Measurements from ENCODE around the gene ZNF512B.

The ZNF512B gene

DNA sequence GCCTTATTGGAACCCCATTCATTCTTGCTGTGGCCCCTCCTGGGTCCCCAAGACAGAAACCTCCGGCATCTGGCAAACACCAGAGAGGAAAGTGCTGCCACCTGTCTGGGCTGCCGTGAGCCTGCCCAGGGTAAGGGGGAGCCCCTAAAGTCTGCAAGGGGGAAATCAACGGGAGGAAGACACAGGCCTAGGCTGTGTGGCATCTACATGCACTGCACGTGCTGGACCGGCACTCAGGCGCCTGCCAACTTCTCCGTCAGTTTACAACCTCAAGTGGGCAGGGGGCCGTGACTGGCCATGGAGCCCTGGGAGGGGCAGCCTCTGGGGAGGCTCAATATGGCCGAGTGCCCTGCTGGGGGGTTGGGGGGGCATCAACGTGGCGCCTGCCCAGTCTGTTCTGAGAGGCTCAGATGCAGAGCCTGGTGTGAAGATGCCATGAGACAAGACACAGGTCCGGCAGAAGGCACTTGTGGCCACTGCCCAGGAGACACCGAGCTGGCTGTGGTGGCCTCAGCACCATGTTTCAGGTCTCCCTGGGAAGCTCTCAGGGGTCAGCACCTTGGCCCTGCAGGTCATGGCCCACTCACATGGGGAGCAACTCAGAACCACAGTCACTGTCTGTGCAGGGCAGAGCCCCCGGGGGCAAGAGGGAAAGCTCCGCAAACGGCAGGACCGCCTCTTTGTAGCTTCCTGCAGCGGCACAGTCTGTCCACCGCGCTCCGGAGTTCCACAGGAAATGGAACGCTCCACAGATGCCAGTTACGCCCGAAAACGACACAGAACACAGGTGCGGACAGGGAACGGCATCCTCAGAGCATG, 21.9 kb downstream of the ZNF512B start:
- DNase-seq = peak in 2 of 4 experiments; percentile 30 to 41

GRCh38 chr20:63946986-63947637, 22.6 kb downstream of the ZNF512B start:
- DNase-seq = no peak

GRCh38 chr20:63945921-63946920, 23.5 kb downstream of the ZNF512B start:
- DNase-seq = no peak

DNA sequence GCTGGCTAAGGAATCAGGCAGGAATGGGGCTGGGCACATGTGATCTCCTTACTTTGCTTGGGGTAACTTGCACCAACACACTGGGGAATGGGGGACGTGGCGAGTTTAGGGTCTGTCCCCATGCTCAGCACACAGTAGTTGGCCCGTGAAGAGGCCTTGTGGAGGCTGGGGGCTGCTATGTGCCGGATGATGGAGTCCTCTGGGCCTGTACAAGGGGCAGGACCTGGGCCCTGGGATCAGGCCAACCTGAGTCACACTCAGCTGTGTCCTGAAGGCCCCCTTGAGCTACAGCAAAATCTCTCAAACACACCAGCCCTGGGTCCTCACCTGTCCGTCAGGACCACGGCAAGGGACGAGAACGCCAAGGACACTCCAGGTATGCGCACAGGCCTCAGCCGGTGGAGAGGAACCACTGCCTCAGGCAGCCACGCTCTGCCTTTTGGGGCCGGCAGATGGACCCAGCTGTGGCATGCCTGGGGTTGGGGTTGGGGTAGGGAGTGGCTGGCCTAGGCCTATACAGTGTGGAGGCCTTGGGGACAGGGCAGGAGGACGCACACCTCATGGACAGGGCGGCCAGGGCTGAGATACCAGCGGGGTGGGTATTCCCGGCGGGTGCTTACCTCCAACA, 24.6 kb downstream of the ZNF512B start:
- DNase-seq = no peak

- no peak for DNase-seq
Measured at GRCh38 chr20:63944078-63944941, 25.4 kb downstream of the ZNF512B start.

GRCh38 chr20:63943808-63944077, 26.0 kb downstream of the ZNF512B start:
- DNase-seq = no peak

DNA sequence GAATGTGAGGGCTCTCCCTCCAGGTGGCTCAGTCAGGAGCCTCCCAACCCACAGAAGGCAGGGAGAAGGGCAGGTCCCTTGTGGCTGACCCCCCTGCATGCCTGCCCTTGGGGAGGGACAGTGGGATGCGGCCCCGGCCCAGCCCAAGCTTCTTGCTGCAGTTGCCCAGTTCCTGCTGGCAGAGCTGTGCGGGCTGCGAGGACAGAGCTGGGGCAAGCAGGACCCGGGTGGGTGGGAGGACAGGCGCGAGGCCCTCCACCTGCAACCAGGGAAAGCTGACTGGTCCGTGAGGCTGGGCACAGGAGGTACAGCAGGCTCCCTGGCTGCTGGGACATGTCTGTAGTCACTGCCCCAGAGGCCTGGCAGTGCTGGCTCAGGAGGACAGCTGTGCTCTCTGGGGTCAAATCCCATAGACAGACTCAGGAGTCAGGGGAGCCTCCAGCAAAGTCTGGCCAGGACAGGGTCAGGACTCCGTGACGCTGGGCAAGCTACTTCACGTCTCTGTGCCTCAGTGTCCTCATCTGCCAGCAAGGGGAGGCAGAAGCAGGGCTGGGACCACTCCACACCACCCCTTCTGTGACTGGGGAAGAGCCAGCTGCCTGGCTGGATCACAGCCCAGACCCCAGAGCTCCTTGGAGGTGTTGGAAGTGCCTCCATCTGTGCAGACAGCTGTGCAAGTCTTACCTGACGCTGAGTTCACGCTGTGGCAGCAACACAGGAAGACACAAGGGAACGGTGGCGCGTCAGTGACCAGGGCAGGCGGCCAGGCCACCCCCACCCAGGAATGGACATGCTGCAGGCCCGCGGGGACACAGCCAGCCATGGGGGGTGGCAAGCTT, 26.5 kb downstream of the ZNF512B start:
- no peak for DNase-seq

DNA sequence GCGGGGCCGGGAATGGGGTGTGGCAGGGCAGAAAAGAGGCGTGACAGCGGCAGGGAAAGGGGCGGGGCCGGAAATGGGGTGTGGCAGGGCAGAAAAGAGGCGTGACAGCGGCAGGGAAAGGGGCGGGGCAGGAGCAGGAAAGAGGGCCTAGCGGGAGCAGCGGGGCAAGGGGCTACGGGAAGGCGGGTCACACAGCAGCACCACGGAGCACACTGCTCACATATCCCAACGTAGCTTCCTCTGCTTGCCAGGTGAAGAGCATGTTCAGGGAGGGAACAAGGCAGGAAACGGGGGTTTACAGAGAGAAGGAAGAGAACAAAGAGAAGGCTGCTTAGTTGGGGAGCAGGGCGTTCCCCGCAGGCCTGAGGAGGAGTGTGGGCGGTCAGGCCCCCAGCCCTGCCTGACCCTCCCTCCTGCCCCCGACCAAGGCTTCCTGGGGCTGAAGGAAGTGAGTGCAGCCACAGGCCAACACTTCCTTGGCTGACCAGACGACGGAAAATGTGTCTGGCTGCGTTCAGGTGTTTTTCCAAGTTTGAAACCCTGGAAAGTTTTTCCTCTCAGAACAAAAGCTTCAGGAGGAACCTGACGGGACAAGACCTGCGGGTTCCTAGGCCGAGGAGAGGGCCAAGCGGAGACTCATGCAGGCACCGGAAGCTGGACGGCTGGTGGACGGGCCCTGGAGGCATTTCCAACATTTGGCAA, 27.3 kb downstream of the ZNF512B start:
- peak; percentile 30 to 77 (median 52) for DNase-seq

DNA sequence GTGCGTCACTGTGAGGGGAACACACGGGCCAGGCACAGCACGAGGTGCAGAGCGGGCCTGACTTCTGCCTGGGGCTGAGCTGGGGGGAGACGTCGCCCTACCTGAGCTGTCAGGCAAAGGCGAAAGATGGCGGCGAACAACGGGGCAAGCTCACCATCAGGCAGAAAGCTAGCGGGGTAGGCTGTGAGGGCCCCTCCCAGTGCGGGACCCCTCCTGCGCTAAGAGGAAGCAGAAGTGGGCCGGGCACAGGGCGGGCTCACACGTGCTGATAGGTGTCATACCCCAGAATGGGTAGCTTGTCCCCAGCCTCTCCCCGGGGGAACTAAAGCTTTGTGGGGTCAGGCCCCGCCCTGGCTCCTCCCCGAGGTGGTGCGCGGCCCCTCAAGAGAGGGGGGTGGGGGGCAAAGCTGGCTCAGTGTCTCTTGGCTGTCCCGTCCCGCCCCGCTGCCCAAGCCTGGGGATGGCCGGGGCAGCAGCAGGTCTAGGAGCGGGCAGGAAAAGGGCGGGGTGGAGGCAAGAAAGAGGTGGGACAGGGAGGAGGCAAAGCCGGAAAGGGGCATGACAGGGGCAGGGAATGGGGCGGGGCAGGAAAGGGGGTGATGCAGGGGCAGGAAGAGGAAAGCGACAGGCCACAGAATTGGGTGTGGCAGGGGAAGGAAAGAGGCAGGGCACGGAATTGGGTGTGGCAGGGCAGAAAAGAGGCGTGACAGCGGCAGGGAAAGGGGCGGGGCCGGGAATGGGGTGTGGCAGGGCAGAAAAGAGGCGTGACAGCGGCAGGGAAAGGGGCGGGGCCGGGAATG, 28.2 kb downstream of the ZNF512B start:
- peak; percentile 37 to 81 (median 70) for DNase-seq

DNA sequence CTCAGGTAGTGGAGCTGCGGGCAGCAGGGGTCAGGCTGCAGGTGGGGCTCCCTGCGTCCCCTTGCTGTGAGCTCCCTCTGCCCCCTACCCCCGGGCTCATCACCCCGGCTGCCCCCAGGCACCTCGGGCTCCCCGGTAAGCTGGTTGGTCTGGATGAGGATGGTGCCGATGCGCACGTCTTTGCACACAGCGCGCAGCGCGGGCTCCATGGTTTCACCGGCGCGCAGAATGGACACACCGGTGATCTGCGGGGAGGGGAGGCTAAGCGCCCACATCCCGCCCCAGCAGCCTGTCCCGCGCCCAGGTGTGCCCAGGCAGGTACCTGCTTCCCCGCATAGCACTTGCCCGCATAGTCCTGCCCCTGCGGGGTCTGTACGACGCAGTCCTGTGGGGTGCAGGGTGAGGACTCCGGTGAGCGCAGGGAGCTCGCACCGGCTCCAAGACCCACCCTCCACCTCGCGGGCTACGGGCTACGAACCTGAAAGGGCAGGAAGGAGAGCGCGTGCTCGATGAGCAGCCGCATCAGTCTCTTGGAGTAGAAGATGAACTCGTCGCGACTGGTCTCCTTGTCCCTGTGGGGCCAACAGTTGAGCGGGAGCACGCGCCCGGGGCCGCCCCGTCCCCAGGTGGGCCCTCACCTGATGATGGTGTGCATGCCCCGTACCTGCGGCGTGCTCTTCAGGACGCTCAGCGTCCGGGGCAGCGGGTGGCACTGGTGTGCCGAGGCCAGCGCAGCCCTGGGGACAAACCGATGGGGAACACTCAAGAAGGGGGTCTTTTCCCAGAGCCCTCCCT, 29.1 kb downstream of the ZNF512B start:
- no peak for DNase-seq

DNA sequence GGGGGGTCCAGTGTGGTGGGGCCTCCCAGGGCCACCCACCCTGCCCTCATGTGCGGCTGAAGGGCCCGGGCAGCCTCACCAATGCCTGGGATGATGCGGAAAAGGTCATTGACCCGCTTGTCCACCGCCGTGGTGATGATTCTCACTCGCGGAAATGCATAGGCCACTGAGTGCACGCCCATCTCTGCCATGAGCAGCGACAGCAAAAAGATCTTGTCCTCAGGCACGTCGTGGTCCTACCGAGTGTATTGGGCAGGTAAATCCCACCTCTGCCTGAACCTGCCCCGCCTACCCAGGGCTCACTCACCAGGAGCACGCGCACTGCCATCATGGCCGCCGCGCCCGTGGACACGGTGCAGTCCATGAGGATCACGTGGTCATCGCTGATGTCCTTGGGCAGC, 29.7 kb downstream of the ZNF512B start:
- DNase-seq = no peak

DNA sequence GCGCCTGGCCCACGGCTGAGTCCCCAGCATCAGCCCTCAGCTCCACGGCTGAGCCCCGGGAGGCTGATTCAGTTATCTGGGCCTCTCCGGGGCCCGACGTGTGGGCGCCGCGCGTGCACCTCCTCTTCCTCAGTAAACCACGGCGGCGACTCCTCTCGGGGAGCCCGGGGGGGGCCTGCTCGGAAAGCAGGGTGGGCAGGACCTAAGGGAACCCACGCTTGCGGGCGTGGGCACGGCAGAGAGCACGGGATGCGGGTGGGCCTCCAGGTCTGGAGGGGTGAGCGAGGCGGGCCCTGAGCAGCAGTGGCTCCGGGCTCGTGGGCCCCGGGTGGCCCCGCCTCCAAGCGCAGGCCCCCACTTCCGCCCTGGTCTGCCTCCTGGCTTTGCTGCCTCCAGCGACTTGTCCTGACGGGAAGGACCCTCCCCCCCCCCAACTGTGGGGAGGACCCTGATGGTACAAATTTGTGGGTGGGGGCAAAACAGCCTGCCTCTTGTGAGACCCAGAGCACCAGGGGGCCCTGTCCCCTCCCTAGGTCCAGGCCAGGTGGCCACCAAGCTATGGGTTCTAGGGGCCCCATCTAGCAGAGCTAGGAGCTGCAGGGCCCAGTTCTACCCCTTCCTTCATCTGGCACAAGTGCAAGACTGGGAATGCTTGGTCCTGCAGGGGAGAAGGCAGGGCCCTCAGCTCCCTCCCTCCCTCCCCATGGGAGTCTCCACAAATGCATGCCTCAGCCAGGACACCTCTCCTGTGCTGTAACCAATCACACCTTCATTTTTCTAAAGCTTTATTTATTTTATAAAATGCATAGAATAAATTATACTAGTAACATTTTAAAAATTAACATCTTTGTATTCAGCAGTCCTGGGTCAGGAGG, 30.4 kb downstream of the ZNF512B start:
- DNase-seq = peak in 2 of 4 experiments; percentile 20 to 39

GRCh38 chr20:63937596-63937995, 32.1 kb downstream of the ZNF512B start:
- no peak for DNase-seq

DNA sequence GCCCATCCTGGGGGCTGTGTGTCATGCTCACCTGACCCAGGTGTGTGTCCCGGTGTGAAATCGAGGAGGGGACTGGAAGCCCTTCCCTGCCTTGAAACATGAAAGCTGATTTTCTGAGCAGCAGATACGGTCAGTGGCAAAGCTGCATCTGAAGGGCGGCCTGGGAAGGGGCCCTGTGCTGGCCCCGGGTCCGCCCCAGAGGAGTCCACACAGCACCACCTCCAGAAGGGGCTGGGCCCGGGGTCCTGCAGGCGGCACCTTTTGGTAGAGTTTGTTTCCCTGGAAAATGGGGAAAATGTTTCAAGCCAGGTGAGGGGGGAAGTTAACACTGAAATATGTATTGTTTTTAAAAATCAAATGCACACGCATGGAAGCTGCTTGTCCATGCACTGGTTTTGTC, 34.3 kb downstream of the ZNF512B start:
- DNase-seq = no peak

GRCh38 chr20:63934271-63935068, 35.3 kb downstream of the ZNF512B start:
- DNase-seq = peak in 1 of 4 experiments; percentile 44

- no peak for DNase-seq
Measured at GRCh38 chr20:63933646-63934045, 36.1 kb downstream of the ZNF512B start.

All from suppressor macrophage (primary cell).